Stomach (tissue), 9 donors: ENCODE measurements around the gene CORO1C. TPM values are rescaled to one million over a fixed set of nuclear protein-coding genes. Genes with fewer than 3 reads are reported as not detected.

Experiments
- DNase-seq, 2 donors: peaks; one replicate each; pipeline versions ENCODE4 v3.0.0 to v3.0.0-alpha.2; 2013 to 2019
- H3K27ac ChIP-seq, 5 donors: fragments of 200-600 bp in 4 of 5; sonication (generic) in 4 of 5; one replicate each; pipeline ENCODE4 v1.5.1; 2013 to 2019; ENCODE audit warnings: mild to moderate bottlenecking in 1 of 5, moderate library complexity in 1 of 5
- H3K27me3 ChIP-seq, 3 donors: fragments of 200-600 bp; sonication (generic); one replicate each; pipeline ENCODE4 v1.5.1; 2017 to 2019; ENCODE audit warnings: mixed run types in 1 of 3
- H3K36me3 ChIP-seq, 4 donors: fragments of 200-600 bp; sonication (generic); 1 replicate in 3 of 4; 2 replicates in 1 of 4; pipeline ENCODE4 v1.5.1; 2016 to 2019
- H3K4me1 ChIP-seq, 4 donors: fragments of 200-600 bp; sonication (generic); one replicate each; pipeline ENCODE4 v1.5.1; 2016 to 2019
- H3K4me3 ChIP-seq, 4 donors: fragments of 200-600 bp; sonication (generic) in 3 of 4; one replicate each; pipeline ENCODE4 v1.5.1; 2016 to 2019; ENCODE audit warnings: mild to moderate bottlenecking in 1 of 4
- H3K9me3 ChIP-seq, 4 donors: fragments of 200-600 bp; sonication (generic); one replicate each; pipeline ENCODE4 v1.5.1; 2016 to 2019
- EP300 ChIP-seq: sonication (generic); formaldehyde crosslinking; IDR thresholded peaks from one replicate; pipeline ENCODE4 v1.6.1; 2017; ENCODE audit warnings: antibody characterized with exemption
- POLR2A ChIP-seq, 4 donors: fragments of 450-650 bp; IDR thresholded peaks; one replicate each; pipeline ENCODE4 v1.6.1; 2016; ENCODE audit warnings: antibody characterized with exemption in 4 of 4, control low read depth in 2 of 4, mild to moderate bottlenecking in 1 of 4, moderate library complexity in 1 of 4
- POLR2AphosphoS5 ChIP-seq, 3 donors: sonication (generic); formaldehyde crosslinking; IDR thresholded peaks; one replicate each; pipeline ENCODE4 v1.6.1; 2016; ENCODE audit warnings: antibody characterized with exemption in 3 of 3
- WGBS, 5 donors: extraction: QIAGEN DNeasy Blood & Tissue Kit in 3 of 5; methylation state at CpG; one replicate each; pipeline versions ENCODE4 v1.1.5 to v1.1.7; 2013 to 2018; 5-methylcytosine and 5-hydroxymethylcytosine counted together
- intact Hi-C: fragments of 100-400 bp; cut with DNase I; formaldehyde crosslinking; loops from one replicate; pipeline ENCODE4 v1.15.1; 2023; ENCODE audit warnings: low total_unique reads
- polyA plus RNA-seq, 3 donors: library from polyadenylated mRNA; stranded (reverse); fragments of 200-250 nt; gene quantifications; one replicate each; pipeline ENCODE4 v1.2.3, GENCODE V29; 2013
- total RNA-seq, 5 donors: library from RNA; depleted of rRNA; stranded (reverse); fragments of >200 nt; gene quantifications; one replicate each; pipeline versions ENCODE4 v1.1.0 to v1.2.3, GENCODE V29; 2014 to 2016
- TF ChIP-seq, protein P1 (sequence below), 7 experiments: fragments of 450-650 bp in 4 of 7; fragments of 200-600 bp in 3 of 7; sonication (generic) in 3 of 7; IDR thresholded peaks; one replicate each; pipeline ENCODE4 v1.5.1; 2016 to 2019; ENCODE audit warnings: antibody characterized with exemption in 7 of 7, control low read depth in 2 of 7, mild to moderate bottlenecking in 1 of 7
- donor health status: healthy with polysubstance abuse.
- donor health status: Bipolar disorder and iron deficiency.
- donor health status: healthy.

CORO1C gene
- total and polyA plus RNA-seq, 8 donors = 27.4 to 392 (median 143) TPM

DNA sequence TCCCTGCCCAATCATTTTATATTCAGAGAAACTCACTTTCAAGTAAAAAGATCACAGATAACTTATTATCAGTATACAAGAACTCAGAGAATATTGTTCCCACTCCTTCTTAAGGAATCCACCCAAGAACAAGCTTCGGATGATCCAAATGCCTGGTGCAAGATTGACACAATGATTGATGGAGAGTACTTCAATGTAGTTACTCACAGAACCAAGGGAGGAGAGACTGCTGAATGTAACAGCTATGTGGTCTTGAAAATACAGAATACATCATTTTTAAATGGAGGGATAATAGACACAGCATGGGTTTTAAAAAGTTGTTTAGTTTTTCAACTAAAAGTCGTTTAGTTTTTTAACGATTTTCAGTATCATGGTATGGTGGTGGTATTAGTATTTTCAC is 59.3 kb downstream of the CORO1C start:
- WGBS, 5 donors = 85 to 90% (median 89%) methylated on average over 3 of the region's 3 CpGs
- Histone ChIP-seq H3K27ac (peak overlapping the region in 1 of 5 donors; percentile 27), H3K36me3 (peaks cover 7 to 40% (median 13%) of the 10 kb centered on the region in 4 donors), H3K4me3 (no peak overlapping the region), H3K4me1 (peaks cover 8 to 48% (median 24%) of the 10 kb centered on the region in 4 donors), H3K9me3 (no peaks in the 10 kb centered on the region), H3K27me3 (no peaks in the 10 kb centered on the region)
- intact Hi-C loops = no loop called here
- TF ChIP-seq POLR2AphosphoS5 (IDR thresholded peaks at IDR 0.05) (no peak), EP300 (no peak), POLR2A (IDR thresholded peaks at IDR 0.05) (no peak)
- TF ChIP-seq, protein P1, sequence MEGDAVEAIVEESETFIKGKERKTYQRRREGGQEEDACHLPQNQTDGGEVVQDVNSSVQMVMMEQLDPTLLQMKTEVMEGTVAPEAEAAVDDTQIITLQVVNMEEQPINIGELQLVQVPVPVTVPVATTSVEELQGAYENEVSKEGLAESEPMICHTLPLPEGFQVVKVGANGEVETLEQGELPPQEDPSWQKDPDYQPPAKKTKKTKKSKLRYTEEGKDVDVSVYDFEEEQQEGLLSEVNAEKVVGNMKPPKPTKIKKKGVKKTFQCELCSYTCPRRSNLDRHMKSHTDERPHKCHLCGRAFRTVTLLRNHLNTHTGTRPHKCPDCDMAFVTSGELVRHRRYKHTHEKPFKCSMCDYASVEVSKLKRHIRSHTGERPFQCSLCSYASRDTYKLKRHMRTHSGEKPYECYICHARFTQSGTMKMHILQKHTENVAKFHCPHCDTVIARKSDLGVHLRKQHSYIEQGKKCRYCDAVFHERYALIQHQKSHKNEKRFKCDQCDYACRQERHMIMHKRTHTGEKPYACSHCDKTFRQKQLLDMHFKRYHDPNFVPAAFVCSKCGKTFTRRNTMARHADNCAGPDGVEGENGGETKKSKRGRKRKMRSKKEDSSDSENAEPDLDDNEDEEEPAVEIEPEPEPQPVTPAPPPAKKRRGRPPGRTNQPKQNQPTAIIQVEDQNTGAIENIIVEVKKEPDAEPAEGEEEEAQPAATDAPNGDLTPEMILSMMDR (IDR thresholded peaks at IDR 0.05) = no peak
- no peak for DNase-seq

DNA sequence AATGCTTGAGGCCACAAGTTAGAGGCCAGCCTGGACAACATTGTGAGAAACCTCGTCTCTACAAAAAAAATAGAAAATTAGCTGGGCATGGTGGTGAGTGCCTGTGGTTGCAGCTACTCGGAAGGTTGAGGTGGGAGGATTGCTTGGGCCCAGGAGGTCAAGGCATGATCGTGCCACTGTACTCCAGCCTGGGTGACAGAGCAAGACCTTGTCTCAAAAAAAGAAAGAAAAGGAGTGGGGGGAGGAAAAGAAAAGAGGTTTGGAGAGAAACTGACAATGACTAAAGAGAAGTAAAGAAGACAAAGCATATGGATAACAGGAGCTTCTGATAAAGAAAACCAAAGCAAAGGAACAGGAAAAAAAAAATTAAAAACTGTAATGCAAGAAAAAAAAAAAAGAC is 60.2 kb downstream of the CORO1C start:
- no peaks in the 10 kb centered on the region for H3K27me3 ChIP-seq
- peaks cover 2 to 36% (median 12%) of the 10 kb centered on the region in 4 donors for H3K36me3 ChIP-seq
- TF ChIP-seq EP300 (no peak), POLR2AphosphoS5 (IDR thresholded peaks at IDR 0.05) (no peak), POLR2A (IDR thresholded peaks at IDR 0.05) (no peak)
- TF ChIP-seq, protein P1 (IDR thresholded peaks at IDR 0.05) = no peak
- intact Hi-C loops = no loop called here
- DNase-seq = no peak
- H3K27ac ChIP-seq = peak overlapping the region in 1 of 5 donors; percentile 18
- WGBS, 5 donors = 90 to 96% (median 92%) methylated on average over 3 of the region's 3 CpGs
- H3K9me3 ChIP-seq = no peaks in the 10 kb centered on the region
- H3K4me1 ChIP-seq = peaks cover 10 to 54% (median 31%) of the 10 kb centered on the region in 4 donors
- no peak overlapping the region for H3K4me3 ChIP-seq

GRCh38 chr12:108670066-108670631 is 61.2 kb downstream of the CORO1C start:
- peak overlapping the region in 1 of 5 donors; percentile 63 for H3K27ac ChIP-seq

DNA sequence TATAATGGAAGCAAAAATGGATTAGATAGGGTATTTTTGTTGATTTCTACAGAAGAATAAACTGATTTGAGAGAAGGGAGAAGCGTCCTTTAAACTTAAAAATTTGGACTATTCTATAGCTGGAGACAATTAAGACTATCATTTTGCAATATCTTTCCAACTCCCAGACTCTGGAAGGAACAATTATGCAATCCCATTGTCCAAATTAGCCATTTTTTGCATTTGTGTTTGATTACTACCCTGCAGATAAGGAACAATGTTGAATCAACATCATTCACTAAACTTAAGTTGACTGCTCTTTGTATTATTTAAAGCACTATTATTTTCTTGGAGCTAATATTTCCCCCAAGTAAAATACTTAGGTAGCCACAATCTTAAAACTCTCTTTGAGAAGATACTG is 62.8 kb downstream of the CORO1C start:
- no peak for DNase-seq
- H3K27me3 ChIP-seq = no peaks in the 10 kb centered on the region
- H3K4me3 ChIP-seq = no peak overlapping the region
- H3K36me3 ChIP-seq = peaks cover 0 to 13% (median 5%) of the 10 kb centered on the region in 4 donors
- 65 to 83% (median 71%) methylated on average over 1 of the region's 1 CpG for WGBS, 5 donors
- H3K4me1 ChIP-seq = peaks cover 21 to 77% (median 47%) of the 10 kb centered on the region in 4 donors
- H3K27ac ChIP-seq = peak overlapping the region in 2 of 5 donors; percentile 87 to 91
- H3K9me3 ChIP-seq = no peaks in the 10 kb centered on the region
- intact Hi-C loops = loop anchor here (5.0 kb wide), 1 partner anchor 134 kb away; no protein-coding TSS in a partner anchor
- TF ChIP-seq POLR2AphosphoS5 (IDR thresholded peaks at IDR 0.05) (no peak), POLR2A (IDR thresholded peaks at IDR 0.05) (no peak), EP300 (no peak)
- TF ChIP-seq, protein P1 (IDR thresholded peaks at IDR 0.05) = no peak

More at GRCh38 chr12:108670066-108670631, 61.2 kb downstream of the CORO1C start:
- TF ChIP-seq EP300 (no peak), POLR2AphosphoS5 (IDR thresholded peaks at IDR 0.05) (no peak)
- Histone ChIP-seq H3K4me1 (peaks cover 17 to 61% (median 36%) of the 10 kb centered on the region in 4 donors), H3K36me3 (peaks cover 0 to 28% (median 12%) of the 10 kb centered on the region in 4 donors), H3K27me3 (no peaks in the 10 kb centered on the region), H3K9me3 (no peaks in the 10 kb centered on the region), H3K4me3 (no peak overlapping the region)
- no peak for DNase-seq
- intact Hi-C loops = no loop called here
- 82 to 87% (median 86%) methylated on average over 7 of the region's 7 CpGs for WGBS, 5 donors

DNA sequence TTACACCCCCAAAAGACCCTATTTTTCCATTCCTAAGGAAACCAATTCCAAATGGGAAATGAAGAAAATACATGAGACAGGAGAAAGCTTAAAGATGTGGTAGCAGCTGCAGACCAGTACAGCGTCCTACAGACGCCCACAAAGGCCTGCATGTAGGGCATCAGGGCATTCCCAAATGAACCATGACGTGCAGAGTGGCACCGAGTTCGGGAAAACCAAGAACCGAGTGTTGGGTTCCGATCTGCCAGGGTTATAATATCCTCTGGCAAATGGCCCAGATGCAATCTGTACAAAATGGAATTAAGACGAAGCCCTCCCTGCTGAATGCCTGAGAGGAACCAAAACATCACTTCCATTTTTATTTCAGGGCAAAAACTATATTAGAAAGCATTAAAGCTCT is 63.3 kb downstream of the CORO1C start:
- Histone ChIP-seq H3K36me3 (peaks cover 0 to 10% (median 4%) of the 10 kb centered on the region in 4 donors), H3K27me3 (no peaks in the 10 kb centered on the region), H3K4me1 (peaks cover 21 to 76% (median 48%) of the 10 kb centered on the region in 4 donors), H3K27ac (peak overlapping the region in 4 of 5 donors; percentile 30 to 91 (median 88)), H3K9me3 (no peaks in the 10 kb centered on the region), H3K4me3 (no peak overlapping the region)
- WGBS, 5 donors = 60 to 89% (median 80%) methylated on average over 8 of the region's 8 CpGs
- no peak for TF ChIP-seq POLR2AphosphoS5 (IDR thresholded peaks at IDR 0.05)
- TF ChIP-seq, protein P1 (IDR thresholded peaks at IDR 0.05) = no peak
- no peak for TF ChIP-seq POLR2A (IDR thresholded peaks at IDR 0.05)
- TF ChIP-seq EP300 = no peak
- no peak for DNase-seq
- intact Hi-C loops = loop anchor here (5.0 kb wide), 1 partner anchor 134 kb away; no protein-coding TSS in a partner anchor
